HUDEP-2 (cell line): ENCODE measurements around the gene MROH2A.

Source experiments
- DNase-seq, 76 experiments: peaks; one replicate each; lab custom pipeline; 2025; ENCODE audit not compliant: unreplicated experiment in 76 of 76; lab: John Stamatoyannopoulos, UW

MROH2A gene

DNA sequence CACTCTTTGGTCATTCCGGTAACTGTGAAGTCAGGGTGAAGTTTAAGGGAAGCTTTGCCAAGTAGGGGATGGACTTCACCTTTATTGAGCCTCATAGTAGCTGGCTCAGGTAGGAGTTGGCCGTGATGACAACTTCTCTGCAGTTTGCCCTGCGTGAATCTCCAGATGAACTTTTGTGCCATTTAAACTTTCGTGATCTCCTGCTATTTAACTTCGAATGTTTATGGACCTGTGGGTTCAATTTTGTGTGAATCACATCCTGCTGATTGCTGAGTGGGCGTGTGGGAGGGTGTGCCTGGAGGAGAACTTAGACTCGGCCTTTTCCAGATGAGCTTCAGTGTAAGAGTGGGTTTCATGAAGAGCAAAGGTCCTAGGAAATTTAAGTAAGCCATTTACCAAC lies 13.9 kb upstream of the MROH2A start:
- DNase-seq = no peak

DNA sequence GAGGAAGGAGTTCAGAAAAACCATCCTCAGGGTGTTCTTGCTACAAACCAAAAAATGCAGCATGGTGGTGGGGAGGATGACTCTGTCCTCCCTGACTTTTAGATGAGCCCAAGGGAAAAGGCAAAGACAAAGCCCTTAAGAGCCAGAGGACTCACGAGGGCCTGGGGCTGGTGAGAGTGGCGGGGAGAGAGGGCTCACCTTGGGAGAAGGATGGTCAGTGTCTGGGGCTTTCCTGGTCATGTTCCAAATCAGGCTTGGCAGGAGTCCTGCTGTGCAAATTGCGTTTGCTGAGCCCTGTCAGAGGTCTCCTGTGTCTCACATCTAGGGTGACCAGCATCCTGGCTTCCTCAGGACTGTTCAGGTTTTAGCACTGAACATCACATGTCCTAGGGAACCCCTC lies 13.4 kb upstream of the MROH2A start:
- no peak for DNase-seq

GRCh38 chr2:233766416-233766815 lies 11.7 kb upstream of the MROH2A start:
- no peak for DNase-seq

GRCh38 chr2:233768076-233768475 lies 10.1 kb upstream of the MROH2A start:
- DNase-seq = no peak

- DNase-seq = no peak
These were observed 8.9 kb upstream of the MROH2A start for GRCh38 chr2:233769260-233769659.

DNA sequence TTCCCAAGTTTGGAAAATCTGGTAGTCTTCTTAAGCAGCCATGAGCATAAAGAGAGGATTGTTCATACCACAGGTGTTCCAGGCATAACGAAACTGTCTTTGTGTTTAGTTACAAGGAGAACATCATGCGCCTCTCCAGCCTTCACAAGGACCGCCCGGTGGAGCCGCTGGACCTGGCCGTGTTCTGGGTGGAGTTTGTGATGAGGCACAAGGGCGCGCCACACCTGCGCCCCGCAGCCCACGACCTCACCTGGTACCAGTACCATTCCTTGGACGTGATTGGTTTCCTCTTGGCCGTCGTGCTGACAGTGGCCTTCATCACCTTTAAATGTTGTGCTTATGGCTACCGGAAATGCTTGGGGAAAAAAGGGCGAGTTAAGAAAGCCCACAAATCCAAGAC lies 6.0 kb upstream of the MROH2A start:
- DNase-seq = no peak

- no peak for DNase-seq
These were observed 5.5 kb upstream of the MROH2A start for GRCh38 chr2:233772583-233772982.

- no peak for DNase-seq
These were observed 4.3 kb upstream of the MROH2A start for GRCh38 chr2:233773854-233774253.

DNA sequence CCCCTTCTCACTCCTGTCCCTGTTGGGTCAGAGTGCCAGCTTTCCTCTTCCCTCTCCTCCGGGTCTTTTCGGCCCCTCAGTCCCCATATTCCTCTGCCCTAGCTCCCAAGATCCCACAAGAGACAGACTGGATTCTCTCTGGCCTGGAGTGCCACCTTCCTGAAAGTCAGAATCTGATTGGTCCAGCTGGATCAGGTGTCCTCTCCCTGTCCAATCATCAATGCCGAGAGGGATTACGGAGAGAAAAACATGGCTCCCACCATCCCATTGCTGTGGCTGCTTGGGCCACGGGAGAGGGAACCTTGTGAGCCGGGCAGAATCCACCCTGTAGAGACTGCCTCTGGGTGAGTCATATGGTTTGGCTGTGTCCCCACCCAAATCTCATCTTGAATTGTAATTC lies 2.7 kb upstream of the MROH2A start:
- no peak for DNase-seq

GRCh38 chr2:233779722-233780121 lies 1.6 kb downstream of the MROH2A start:
- DNase-seq = no peak

GRCh38 chr2:233780771-233781170 lies 2.6 kb downstream of the MROH2A start:
- DNase-seq = no peak

GRCh38 chr2:233789554-233789953 lies 11.4 kb downstream of the MROH2A start:
- no peak for DNase-seq

DNA sequence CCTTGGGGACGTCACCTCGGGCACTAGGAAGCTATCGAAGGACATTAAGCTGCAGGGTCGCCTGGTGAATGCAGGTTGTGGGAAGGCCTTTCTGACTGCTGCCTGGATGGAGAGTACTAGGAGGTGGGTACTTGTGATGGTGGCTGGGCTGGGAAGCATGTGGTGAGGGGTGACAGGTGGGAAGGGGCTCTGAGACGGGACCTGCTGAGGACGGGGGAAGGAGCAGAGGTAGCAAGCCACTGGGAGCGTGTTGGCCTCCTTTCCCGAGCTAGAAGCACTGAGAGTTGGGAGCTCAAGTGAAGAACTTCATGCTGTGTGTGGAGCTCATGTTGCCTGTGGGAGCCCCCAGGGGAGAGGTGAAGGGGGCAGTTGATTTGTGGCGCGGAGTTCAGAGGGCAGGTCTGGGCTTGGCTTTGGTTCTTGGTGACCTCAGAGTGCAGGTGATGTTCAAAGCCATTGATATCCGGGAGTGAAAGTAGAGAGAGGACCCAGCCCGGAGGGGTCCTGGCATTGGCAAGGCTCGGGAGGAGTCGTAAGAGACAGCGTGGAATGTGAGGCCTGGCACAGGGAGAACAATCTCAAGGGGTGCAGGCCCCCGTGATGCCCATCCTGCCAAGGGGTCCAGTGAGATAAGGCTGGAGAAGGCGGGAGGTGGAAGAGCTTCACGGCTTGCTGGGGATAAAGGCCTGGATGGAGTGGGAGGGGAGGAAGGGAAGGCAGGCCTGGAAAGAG lies 13.2 kb downstream of the MROH2A start:
- no peak for DNase-seq

- no peak for DNase-seq
These were observed 13.8 kb downstream of the MROH2A start for GRCh38 chr2:233791883-233792329.

DNA sequence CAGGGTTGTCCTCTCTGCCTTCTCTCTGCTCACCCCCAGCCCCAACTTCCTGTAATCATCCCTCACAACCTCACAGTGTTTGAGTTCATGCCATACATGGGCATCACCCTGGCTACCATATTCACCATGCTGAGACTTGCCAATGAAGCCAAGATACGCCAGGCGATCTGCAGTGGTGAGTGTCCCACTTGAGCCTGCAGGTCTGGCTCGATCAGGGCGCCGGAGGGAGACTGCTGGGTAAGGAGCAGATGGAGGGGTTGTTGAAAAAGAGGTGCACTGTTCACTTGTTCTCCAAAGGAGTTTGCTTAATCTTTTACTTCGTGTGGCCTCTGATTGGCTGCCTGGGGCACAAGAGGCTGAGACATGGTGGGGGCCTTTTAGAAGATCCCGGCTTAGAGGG lies 14.6 kb downstream of the MROH2A start:
- no peak for DNase-seq

DNA sequence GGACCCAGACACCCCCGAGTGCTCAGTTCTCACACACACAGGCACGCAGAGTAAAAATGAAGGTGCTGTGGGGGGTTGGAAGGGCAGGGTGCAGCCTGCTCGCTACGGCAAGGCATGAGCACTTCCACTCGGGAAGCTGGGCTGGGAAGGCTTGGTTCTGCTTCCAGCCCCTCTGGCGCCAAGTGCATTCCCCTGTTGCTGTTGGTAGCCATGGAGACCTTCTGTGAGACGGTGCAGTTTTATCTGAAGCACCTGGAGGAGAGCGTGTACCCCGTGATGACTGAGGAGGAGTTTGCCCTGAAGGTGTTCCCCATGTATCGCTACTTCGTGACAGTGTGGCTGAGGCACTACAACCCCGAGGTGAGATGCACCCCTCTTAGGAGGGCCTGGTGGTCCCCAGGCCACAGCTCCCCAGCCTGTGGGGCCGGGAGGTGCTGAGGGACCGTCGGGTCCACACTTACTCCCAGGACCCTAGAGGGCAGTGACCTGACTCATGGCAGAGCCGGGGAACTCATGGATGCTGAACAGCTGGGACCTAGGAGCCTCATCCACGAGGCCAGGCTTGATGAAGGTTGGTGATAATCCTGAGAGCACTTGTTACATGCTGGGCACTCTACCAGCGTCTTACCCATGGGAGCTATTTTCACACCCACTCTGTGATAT lies 15.5 kb downstream of the MROH2A start:
- DNase-seq = no peak

DNA sequence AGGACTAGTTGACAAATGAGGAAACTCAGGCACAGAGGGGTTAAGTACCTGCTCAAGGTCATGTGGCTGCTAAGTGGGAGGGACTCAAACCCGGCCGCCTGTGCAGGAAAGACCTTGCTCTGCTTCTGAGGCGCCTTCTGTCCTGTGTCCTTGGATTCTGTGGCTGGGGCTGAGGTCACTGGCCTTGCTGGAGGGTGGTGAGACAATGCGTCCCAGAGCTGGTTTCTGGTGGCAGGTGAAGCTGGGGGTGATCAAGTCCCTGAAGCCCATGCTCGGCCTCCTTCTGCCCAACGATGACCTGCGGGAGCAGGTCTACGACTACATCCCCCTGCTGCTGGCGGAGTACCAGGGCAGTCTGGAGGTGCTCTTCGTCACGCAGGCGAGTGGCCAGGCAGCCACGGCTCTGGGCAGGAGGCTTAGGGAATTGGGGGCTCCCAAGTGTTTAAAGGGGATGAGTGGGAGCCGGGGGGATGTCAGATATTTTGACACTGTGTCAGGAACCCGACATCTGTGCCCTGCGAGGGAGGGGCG lies 16.1 kb downstream of the MROH2A start:
- DNase-seq = no peak

DNA sequence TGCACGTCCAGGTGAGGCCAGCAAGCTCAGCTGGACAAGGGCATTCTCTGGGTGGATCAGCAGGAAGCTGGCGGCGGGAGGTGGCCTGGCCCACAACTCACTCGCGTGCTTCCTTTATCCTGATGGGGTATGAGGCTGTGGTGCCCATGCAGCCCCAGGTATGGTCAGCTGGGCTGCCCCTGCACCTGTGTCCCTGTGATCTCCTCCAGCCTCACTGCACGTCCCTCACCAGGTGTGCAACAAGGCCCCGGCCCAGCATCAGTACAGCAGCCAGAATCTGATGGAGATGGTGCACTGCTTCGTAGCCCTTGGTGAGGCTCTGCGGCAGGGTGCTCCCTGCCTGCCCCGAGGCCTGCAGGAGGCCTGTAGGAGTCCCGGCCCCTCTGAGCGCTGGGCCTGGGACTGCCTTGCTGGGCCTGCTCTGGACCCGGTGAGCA lies 17.6 kb downstream of the MROH2A start:
- no peak for DNase-seq

DNA sequence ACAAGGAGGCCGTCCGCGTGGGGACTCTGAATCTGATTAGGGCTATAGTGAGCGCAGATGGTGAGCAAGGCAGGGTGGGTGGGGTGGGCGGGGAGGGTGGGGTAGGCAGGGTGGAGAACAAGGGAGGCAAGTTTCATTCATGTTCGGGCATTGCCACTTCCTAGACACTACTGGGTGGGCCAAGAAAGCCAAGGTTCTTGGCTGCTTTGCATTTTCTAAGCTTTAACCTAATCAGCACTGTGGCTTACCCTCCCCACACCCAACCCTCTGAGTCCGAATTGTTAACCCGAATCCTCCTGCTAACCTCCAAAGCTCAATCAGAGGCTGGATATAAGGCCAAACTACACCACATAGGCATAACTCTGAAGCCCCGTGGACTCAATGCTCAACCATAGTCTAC lies 18.1 kb downstream of the MROH2A start:
- DNase-seq = peak in 3 of 76 experiments; percentile 0 to 23 (median 5)

- DNase-seq = no peak
These were observed 20.4 kb downstream of the MROH2A start for GRCh38 chr2:233798335-233799086.

GRCh38 chr2:233799087-233799665 lies 21.0 kb downstream of the MROH2A start:
- DNase-seq = no peak
